OCI-LY1 (cell line): Measurements from ENCODE around the gene PTPRG.

Experiments used
- H2AFZ ChIP-seq: fragments of 200-600 bp; sonication (generic), shearing (Covaris generic); 2 replicates; pipeline ENCODE4 v1.6.0; 2014; ENCODE audit warnings: antibody characterized with exemption, mild to moderate bottlenecking, low read length
- H3F3A ChIP-seq: fragments of 200-600 bp; sonication (generic), shearing (Covaris generic); 2 replicates; pipeline ENCODE4 v1.6.0; 2014; ENCODE audit warnings: mild to moderate bottlenecking, antibody characterized with exemption, low read length, moderate library complexity; ENCODE audit not compliant: insufficient read depth
- H3K27ac ChIP-seq: fragments of 200-600 bp; sonication (generic); 2 replicates; pipeline ENCODE4 v1.5.1; 2014; ENCODE audit warnings: low read length, mixed run types, mild to moderate bottlenecking, low read depth; ENCODE audit not compliant: poor library complexity, severe bottlenecking
- H3K27me3 ChIP-seq: fragments of 200-600 bp; sonication (generic); 2 replicates; pipeline ENCODE4 v1.6.0; 2014; ENCODE audit warnings: antibody characterized with exemption, mild to moderate bottlenecking, low read length, moderate library complexity; ENCODE audit not compliant: insufficient read depth
- H3K36me3 ChIP-seq: fragments of 200-600 bp; sonication (generic); 2 replicates; pipeline ENCODE4 v1.6.1; 2014; ENCODE audit warnings: mild to moderate bottlenecking, antibody characterized with exemption, low read length, moderate library complexity, mixed read lengths; ENCODE audit not compliant: insufficient read depth
- H3K4me1 ChIP-seq: fragments of 200-600 bp; sonication (generic); 2 replicates; pipeline ENCODE4 v1.5.1; 2014; ENCODE audit warnings: mild to moderate bottlenecking, low read length, moderate library complexity; ENCODE audit not compliant: insufficient read depth, severe bottlenecking
- H3K4me2 ChIP-seq: fragments of 200-600 bp; sonication (generic), shearing (Covaris generic); 2 replicates; pipeline ENCODE4 v1.6.1; 2014; ENCODE audit warnings: low read length
- H3K4me3 ChIP-seq: fragments of 200-600 bp; sonication (generic); 2 replicates; pipeline ENCODE4 v1.5.1; 2014; ENCODE audit warnings: low read length, low read depth, mild to moderate bottlenecking, mixed read lengths; ENCODE audit not compliant: poor library complexity, severe bottlenecking
- H3K79me2 ChIP-seq: fragments of 200-600 bp; shearing (Covaris generic); 2 replicates; pipeline ENCODE4 v1.6.1; 2016; ENCODE audit warnings: mixed run types, low read length, mixed read lengths; ENCODE audit not compliant: insufficient read depth
- H3K9ac ChIP-seq: fragments of 200-600 bp; sonication (generic), shearing (Covaris generic); 2 replicates; pipeline ENCODE4 v1.6.1; 2014; ENCODE audit warnings: mild to moderate bottlenecking, low read length, mixed read lengths
- H3K9me2 ChIP-seq: fragments of 200-600 bp; sonication (generic), shearing (Covaris generic); 2 replicates; pipeline ENCODE4 v1.6.1; 2014; ENCODE audit warnings: low read depth, mild to moderate bottlenecking, low read length, mixed read lengths
- H3K9me3 ChIP-seq: fragments of 200-600 bp; shearing (Covaris generic); 2 replicates; pipeline ENCODE4 v1.6.1; 2014; ENCODE audit warnings: low read length, mixed read lengths
- H4K20me1 ChIP-seq: fragments of 200-600 bp; sonication (generic), shearing (Covaris generic); 2 replicates; pipeline ENCODE4 v1.6.0; 2016; ENCODE audit warnings: mild to moderate bottlenecking, low read length; ENCODE audit not compliant: insufficient read depth
- CTCF ChIP-seq: fragments of 200-600 bp; sonication (generic), shearing (Covaris generic); IDR thresholded peaks from 2 replicates; pipeline ENCODE4 v1.5.1; 2017; ENCODE audit warnings: mild to moderate bottlenecking, antibody characterized with exemption, low read length, moderate library complexity, mixed read lengths
- EZH2 ChIP-seq: fragments of 200-600 bp; sonication (generic), shearing (Covaris generic); IDR thresholded peaks from 2 replicates; pipeline ENCODE4 v1.8.0; 2017; ENCODE audit warnings: borderline replicate concordance, mixed run types, mild to moderate bottlenecking, antibody characterized with exemption, low read length, moderate library complexity, mixed read lengths

Gene PTPRG

GRCh38 chr3:62139957-62140356 lies 578.6 kb downstream of the PTPRG start:
- Histone ChIP-seq H3K4me2 (no peak overlapping the region), H4K20me1 (no peaks in the 10 kb centered on the region), H3K27ac (no peak overlapping the region), H3K9me2 (no peaks in the 10 kb centered on the region), H3K4me1 (no peaks in the 10 kb centered on the region), H3K9ac (no peak overlapping the region), H2AFZ (no peak overlapping the region), H3K9me3 (no peaks in the 10 kb centered on the region), H3K36me3 (no peaks in the 10 kb centered on the region), H3K27me3 (no peaks in the 10 kb centered on the region), H3K79me2 (no peaks in the 10 kb centered on the region), H3F3A (no peaks in the 10 kb centered on the region), H3K4me3 (no peak overlapping the region)
- TF ChIP-seq CTCF (no peak), EZH2 (no peak)

- Histone ChIP-seq H3K4me3 (no peak overlapping the region), H3K4me2 (no peak overlapping the region), H3K27ac (no peak overlapping the region), H2AFZ (no peak overlapping the region), H3K79me2 (no peaks in the 10 kb centered on the region), H3K9me2 (no peaks in the 10 kb centered on the region), H4K20me1 (no peaks in the 10 kb centered on the region), H3K36me3 (no peaks in the 10 kb centered on the region), H3K4me1 (no peaks in the 10 kb centered on the region), H3K9ac (no peak overlapping the region), H3K9me3 (no peaks in the 10 kb centered on the region), H3K27me3 (no peaks in the 10 kb centered on the region), H3F3A (no peaks in the 10 kb centered on the region)
- TF ChIP-seq CTCF, result no peak
- no peak for TF ChIP-seq EZH2
Observed at GRCh38 chr3:62142331-62143085, 581.1 kb downstream of the PTPRG start.

- no peaks in the 10 kb centered on the region for H3K9me2 ChIP-seq
- no peaks in the 10 kb centered on the region for H3K36me3 ChIP-seq
- H3K9me3 ChIP-seq, result no peaks in the 10 kb centered on the region
- H3K27ac ChIP-seq, result no peak overlapping the region
- H3K27me3 ChIP-seq, result no peaks in the 10 kb centered on the region
- H2AFZ ChIP-seq, result no peak overlapping the region
- no peak for TF ChIP-seq CTCF
- TF ChIP-seq EZH2, result no peak
- H4K20me1 ChIP-seq, result no peaks in the 10 kb centered on the region
- no peak overlapping the region for H3K4me2 ChIP-seq
- no peaks in the 10 kb centered on the region for H3K4me1 ChIP-seq
- no peaks in the 10 kb centered on the region for H3F3A ChIP-seq
- no peaks in the 10 kb centered on the region for H3K79me2 ChIP-seq
- no peak overlapping the region for H3K4me3 ChIP-seq
- no peak overlapping the region for H3K9ac ChIP-seq
Observed at GRCh38 chr3:62143843-62144450, 582.6 kb downstream of the PTPRG start.
